Activated CD4-positive, CD25-positive, alpha-beta regulatory T cell treated with anti-CD3 and anti-CD28 coated beads, Interleukin-2, amount 50 U/mL, for 72 hours (primary cell): ENCODE results near the gene PPP2R3A.
A peak's percentile ranks its signal among the peaks of the same experiment; 100 is the strongest.
"Not testable (repeated sequence)": the region's sequence is repeated elsewhere in the genome, so short reads cannot be mapped to it uniquely, and the experiment has no call there.

Source experiments
- DNase-seq: peaks from one replicate; pipeline ENCODE4 v3.0.0; 2021

Gene PPP2R3A

DNA sequence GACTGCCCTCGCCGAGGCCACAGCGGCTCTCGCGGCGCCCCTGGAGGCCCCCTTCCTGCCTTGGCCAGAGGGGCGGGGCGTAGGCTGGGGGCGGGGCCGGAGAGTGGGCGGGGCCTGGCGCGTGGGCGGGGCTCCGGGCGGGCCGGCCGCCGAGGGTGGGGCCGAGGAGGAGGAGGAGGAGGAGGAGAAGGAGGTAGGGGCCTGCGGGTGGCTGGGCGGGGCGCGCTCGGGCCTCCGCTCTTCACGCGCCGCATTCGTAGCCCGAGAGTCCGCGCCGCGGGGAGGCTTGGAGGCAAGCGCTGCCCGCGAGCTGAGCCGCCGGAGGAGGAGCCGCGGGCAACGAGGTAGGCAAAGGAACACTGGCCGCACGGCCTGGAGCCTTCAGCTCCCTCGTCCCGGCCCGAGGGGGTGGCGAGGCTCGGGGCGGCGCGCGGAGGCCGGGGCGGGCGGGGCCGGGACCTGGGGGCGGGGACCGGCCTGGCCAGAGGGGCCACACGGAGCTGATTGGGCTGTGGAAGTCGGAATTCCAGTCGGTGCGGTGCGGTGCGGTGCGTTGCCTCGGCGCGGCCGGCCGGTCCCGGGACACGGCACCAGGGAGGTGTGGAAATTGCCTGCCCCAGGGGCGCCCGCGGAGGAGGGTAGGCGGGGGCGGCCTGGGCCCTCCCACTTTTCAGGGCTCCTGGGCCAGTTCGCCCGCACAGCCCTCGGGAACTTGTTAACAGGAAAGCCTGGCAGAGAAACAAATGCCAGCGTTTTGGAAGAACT, at the start of gene PPP2R3A:
Gene PPP2R3A, plus strand, starts transcription at position 223 of the 765 bp plus-strand sequence. CDS start 35,771 bp downstream, outside the sequence.
- peak; percentile 66 for DNase-seq

GRCh38 chr3:135916310-135916709, 49.2 kb upstream of the PPP2R3A start:
- DNase-seq, result no peak

DNA sequence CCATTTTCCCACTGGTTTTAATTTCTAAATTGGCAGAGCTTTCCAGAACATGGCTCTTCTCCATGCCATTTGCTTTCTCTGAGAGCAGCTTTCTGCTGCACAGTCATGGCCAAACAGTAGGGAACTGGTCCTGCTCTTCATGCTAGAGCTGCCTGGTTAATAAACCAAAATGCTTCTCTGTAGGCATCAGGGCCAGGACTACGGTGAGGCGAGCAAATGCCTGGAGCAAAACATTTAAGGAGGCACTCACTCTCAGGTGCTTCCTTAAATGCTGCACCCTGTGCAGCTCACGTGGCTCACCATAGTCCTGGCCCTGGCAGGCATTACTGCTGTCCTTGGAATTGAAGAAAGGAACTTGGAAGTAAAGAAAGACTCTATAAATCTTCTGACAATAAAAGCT, 48.5 kb upstream of the PPP2R3A start:
- DNase-seq, result no peak

GRCh38 chr3:135917927-135918597, 47.5 kb upstream of the PPP2R3A start:
- DNase-seq, result no peak

GRCh38 chr3:135918600-135918999, 46.9 kb upstream of the PPP2R3A start:
- DNase-seq, result no peak

GRCh38 chr3:135920275-135920674, 45.3 kb upstream of the PPP2R3A start:
- no peak for DNase-seq

- DNase-seq, result no peak
Measured at GRCh38 chr3:135922903-135923250, 42.7 kb upstream of the PPP2R3A start.

GRCh38 chr3:135924506-135924905, 41.0 kb upstream of the PPP2R3A start:
- DNase-seq, result no peak

DNA sequence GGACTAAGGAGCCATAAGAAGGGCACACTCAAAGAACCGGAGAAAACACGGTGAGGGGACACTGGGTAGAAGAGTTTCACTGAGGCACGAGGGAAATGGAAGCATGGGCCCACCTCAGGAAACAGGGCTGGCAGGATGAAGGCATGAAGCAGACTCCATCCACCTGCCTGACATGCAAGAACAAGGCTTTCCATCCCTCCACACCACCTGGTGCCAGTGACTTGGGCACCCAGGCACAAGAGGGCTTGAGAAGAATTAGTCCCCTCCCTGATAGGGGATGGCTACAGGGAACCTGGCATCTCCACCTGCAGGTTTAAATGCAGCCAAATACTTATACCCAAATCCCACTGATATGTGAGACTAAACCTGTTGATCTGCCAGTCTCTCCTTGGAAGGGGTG, 38.9 kb upstream of the PPP2R3A start:
- DNase-seq, result no peak

DNA sequence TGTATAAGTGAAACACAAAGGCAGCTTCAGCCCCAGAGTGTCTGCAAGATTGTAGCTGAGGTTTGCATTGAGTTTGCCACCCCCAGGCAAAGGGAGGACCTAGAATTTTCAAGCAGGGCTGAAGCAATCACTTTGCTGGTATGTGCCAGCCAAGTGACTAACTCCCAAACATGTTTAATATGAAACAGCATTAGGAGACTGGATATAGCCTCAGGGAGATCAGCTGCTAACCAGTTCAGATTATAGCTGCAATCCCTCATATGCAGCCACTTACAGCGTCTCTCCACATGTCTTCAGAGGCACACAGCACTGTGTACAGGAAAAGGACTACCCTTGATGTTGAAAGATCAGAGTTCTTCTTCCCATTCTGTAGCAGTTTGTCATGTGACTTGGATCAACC, 38.4 kb upstream of the PPP2R3A start:
- DNase-seq, result no peak

GRCh38 chr3:135929670-135930069, 35.9 kb upstream of the PPP2R3A start:
- DNase-seq, result no peak

DNA sequence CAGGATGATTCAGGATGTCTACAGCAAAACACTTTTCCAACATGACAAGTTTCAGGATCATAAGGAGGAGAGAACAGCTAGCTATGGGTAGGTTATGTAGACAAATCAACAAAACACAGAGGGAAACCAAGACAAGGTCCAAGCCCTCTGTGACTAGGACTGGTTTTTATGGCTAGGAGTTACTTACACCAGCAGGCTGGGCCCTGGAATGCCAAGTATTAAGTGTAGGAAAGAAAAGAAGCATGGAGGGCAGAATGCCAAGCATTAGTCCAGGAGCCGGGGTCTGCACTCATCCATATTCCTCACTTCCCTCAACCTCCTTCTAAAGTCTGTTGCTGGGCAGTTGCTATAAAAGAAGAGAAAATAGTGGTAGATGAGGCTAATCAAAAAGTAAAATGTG, 35.3 kb upstream of the PPP2R3A start:
- no peak for DNase-seq

- not testable (repeated sequence) for DNase-seq
Measured at GRCh38 chr3:135935171-135935570, 30.4 kb upstream of the PPP2R3A start.

- DNase-seq, result not testable (repeated sequence)
Measured at GRCh38 chr3:135937766-135938165, 27.8 kb upstream of the PPP2R3A start.

DNA sequence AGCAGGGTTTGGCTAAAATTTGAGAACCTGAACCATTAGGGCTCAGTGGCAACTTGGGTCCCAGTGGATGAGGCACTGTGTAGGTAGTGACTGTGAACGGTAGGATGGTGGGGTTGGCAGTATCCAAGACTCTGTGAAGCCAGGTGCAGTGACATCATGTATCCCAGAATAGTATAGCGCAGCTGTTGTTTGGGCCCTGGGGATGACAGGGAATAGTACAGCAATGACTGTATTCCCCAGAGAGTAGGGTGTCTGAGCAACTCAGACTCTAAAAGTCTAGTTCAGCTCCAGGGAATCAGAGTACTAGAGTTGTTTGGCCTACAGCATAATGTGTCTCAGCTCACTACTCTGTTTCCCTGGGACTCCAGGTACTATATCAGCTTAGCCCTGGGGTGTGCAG, 20.7 kb upstream of the PPP2R3A start:
- no peak for DNase-seq

GRCh38 chr3:135950941-135951340, 14.6 kb upstream of the PPP2R3A start:
- no peak for DNase-seq

- no peak for DNase-seq
Measured at GRCh38 chr3:135964160-135964955, 1.2 kb upstream of the PPP2R3A start.

- DNase-seq, result no peak
Measured at GRCh38 chr3:135965129-135965505, 411 bp upstream of the PPP2R3A start.

DNA sequence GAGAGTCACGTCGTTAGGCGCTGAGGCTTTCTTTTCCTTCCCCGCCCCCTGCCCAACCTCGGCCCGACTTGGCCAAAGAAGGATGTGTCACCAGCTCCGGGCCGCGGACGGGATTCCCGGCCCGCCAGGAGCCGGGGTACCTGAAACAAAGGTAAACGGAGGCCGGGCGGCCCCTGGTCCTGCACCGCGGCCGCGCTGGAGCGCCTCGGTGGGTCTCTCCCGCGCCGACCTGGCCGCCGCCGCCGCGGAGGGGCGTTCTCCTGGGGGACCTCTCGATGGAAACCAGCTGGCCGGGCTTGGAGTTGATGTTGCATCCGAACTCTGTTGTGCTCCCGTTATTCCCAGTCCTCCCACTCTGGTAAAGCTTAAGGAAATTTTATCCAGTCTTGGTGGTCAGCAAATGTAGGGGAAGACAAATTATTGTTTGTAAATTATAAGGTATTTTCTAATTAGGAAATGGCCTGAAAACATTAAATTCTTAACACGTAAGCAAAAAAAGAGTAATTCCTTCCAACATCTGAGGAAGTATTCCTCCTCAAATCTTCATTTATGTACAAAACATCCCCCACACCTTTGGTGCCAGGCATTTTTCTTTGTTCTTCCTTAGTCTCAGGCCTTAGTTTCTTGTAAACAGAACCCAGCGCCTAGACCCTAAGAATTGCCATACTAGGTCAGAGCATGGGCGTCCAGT, 888 bp downstream of the PPP2R3A start:
- no peak for DNase-seq

GRCh38 chr3:135966962-135967274, 1.4 kb downstream of the PPP2R3A start:
- no peak for DNase-seq

DNA sequence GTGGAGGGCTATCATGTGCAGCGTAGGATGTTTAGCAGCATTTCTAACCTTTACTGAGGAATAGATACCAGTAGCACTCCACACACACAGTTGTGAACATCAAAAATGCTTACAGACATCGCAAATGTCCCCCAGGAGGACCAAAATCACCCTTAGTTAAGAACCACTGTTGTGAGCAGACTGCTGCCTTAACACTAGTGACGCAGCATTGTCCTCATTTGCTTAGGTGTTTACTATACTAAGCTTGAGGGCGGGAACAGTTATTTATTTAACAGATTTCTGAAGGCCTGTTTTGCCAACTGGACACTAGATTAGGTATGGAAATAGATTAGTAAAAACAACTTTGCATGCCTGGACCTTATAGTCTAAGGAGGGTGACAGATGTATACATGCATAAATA, 2.3 kb downstream of the PPP2R3A start:
- no peak for DNase-seq

DNA sequence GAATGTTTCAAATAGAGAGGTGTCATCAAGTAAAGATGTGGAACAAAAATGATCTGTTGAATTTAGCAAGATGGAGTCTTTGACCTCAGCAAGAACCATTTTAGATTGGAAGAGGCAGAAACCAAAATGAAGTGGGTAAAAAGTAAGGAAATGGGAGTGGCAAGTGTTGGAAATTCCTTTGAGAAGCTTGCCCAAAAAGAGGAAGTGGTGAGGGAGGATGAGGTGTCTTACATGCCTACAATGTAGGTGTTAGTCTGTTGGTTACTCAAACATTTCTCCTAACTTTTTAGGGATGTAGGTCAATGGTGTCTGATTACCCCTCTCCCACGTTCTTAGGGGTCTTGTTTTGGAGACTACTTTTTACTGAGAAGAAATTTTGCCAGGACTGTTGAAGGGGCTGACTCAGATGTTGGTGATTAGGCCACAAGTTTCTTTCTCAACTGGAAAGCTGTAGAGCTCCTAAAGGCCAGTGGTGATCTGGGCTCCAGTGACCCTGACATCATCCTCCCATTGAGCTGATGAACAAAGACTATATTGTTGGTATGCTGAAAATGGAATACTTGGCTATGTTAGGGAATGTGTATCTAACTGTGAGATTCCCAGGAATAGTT, 5.1 kb downstream of the PPP2R3A start:
- no peak for DNase-seq

GRCh38 chr3:135973841-135974240, 8.3 kb downstream of the PPP2R3A start:
- no peak for DNase-seq
